Measurements from ENCODE around the gene ZFAND6.

Gene ZFAND6

GRCh38 chr15:80072285-80072994 is 13.0 kb downstream of the ZFAND6 start:
- Histone ChIP-seq H3K9me3 (ENCODE audit: low read length) (no peaks in the 10 kb centered on the region), H3K9me2 (ENCODE audit: low read depth, low read length) (no peaks in the 10 kb centered on the region), H3K4me1 (ENCODE audit: insufficient read depth, low read length, severe bottlenecking) (peaks cover 80% of the 10 kb centered on the region), H2AFZ (ENCODE audit: low read length) (no peak overlapping the region), H3K27ac (ENCODE audit: low read depth, low read length, poor library complexity, severe bottlenecking) (peak overlapping the region; percentile 53), H3K4me2 (ENCODE audit: low read length) (peak overlapping the region; percentile 78), H3K36me3 (ENCODE audit: insufficient read depth, low read length) (peaks cover 16% of the 10 kb centered on the region; the same call in 1 of the 2 replicates), H3K4me3 (ENCODE audit: low read depth, low read length, poor library complexity, severe bottlenecking) (peak overlapping the region; percentile 56), H4K20me1 (ENCODE audit: insufficient read depth, low read length) (no peaks in the 10 kb centered on the region), H3F3A (ENCODE audit: insufficient read depth, low read length) (no peaks in the 10 kb centered on the region; the same call in 1 of the 2 replicates), H3K9ac (ENCODE audit: low read length) (peak overlapping the region; percentile 56), H3K27me3 (ENCODE audit: insufficient read depth, low read length) (no peaks in the 10 kb centered on the region), H3K79me2 (ENCODE audit: insufficient read depth, low read length) (peaks cover 100% of the 10 kb centered on the region)
- TF ChIP-seq CTCF (IDR thresholded peaks at IDR 0.05; ENCODE audit: low read length) (no peak), EZH2 (IDR thresholded peaks at IDR 0.05; ENCODE audit: borderline replicate concordance, low read length) (no peak)

- TF ChIP-seq CTCF (IDR thresholded peaks at IDR 0.05; ENCODE audit: low read length) (no peak), EZH2 (IDR thresholded peaks at IDR 0.05; ENCODE audit: borderline replicate concordance, low read length) (no peak)
- peaks cover 80% of the 10 kb centered on the region for H3K4me1 ChIP-seq (ENCODE audit: insufficient read depth, low read length, severe bottlenecking)
Observed at GRCh38 chr15:80073197-80073596, 13.7 kb downstream of the ZFAND6 start.

GRCh38 chr15:80076321-80077318 is 17.1 kb downstream of the ZFAND6 start:
- Histone ChIP-seq H3F3A (ENCODE audit: insufficient read depth, low read length) (no peaks in the 10 kb centered on the region; the same call in 1 of the 2 replicates), H3K36me3 (ENCODE audit: insufficient read depth, low read length) (peaks cover 41% of the 10 kb centered on the region), H3K4me2 (ENCODE audit: low read length) (no peak overlapping the region), H3K27me3 (ENCODE audit: insufficient read depth, low read length) (no peaks in the 10 kb centered on the region), H3K27ac (ENCODE audit: low read depth, low read length, poor library complexity, severe bottlenecking) (peak overlapping the region; percentile 5), H3K9ac (ENCODE audit: low read length) (no peak overlapping the region), H3K9me3 (ENCODE audit: low read length) (no peaks in the 10 kb centered on the region), H3K4me1 (ENCODE audit: insufficient read depth, low read length, severe bottlenecking) (peaks cover 59% of the 10 kb centered on the region), H3K4me3 (ENCODE audit: low read depth, low read length, poor library complexity, severe bottlenecking) (no peak overlapping the region), H3K9me2 (ENCODE audit: low read depth, low read length) (no peaks in the 10 kb centered on the region), H4K20me1 (ENCODE audit: insufficient read depth, low read length) (no peaks in the 10 kb centered on the region), H2AFZ (ENCODE audit: low read length) (no peak overlapping the region), H3K79me2 (ENCODE audit: insufficient read depth, low read length) (peaks cover 96% of the 10 kb centered on the region)
- no peak for TF ChIP-seq CTCF (IDR thresholded peaks at IDR 0.05; ENCODE audit: low read length)
- no peak for TF ChIP-seq EZH2 (IDR thresholded peaks at IDR 0.05; ENCODE audit: borderline replicate concordance, low read length)

More at GRCh38 chr15:80073197-80073596, 13.7 kb downstream of the ZFAND6 start:
- Histone ChIP-seq H3K9me2 (ENCODE audit: low read depth, low read length) (no peaks in the 10 kb centered on the region), H3K79me2 (ENCODE audit: insufficient read depth, low read length) (peaks cover 98% of the 10 kb centered on the region), H3F3A (ENCODE audit: insufficient read depth, low read length) (no peaks in the 10 kb centered on the region; the same call in 1 of the 2 replicates), H4K20me1 (ENCODE audit: insufficient read depth, low read length) (no peaks in the 10 kb centered on the region), H3K9ac (ENCODE audit: low read length) (peak overlapping the region; percentile 47), H3K4me2 (ENCODE audit: low read length) (peak overlapping the region; percentile 78), H3K4me3 (ENCODE audit: low read depth, low read length, poor library complexity, severe bottlenecking) (peak overlapping the region; percentile 56), H3K9me3 (ENCODE audit: low read length) (no peaks in the 10 kb centered on the region), H3K36me3 (ENCODE audit: insufficient read depth, low read length) (peaks cover 23% of the 10 kb centered on the region; the same call in 1 of the 2 replicates), H3K27ac (ENCODE audit: low read depth, low read length, poor library complexity, severe bottlenecking) (peak overlapping the region; percentile 53), H2AFZ (ENCODE audit: low read length) (no peak overlapping the region), H3K27me3 (ENCODE audit: insufficient read depth, low read length) (no peaks in the 10 kb centered on the region)

All from OCI-LY1 (cell line).